DMS153 treated with DMSO at 0.1 percent for 48 hours (cell line): Measurements from ENCODE around the gene MAP6.
"Not testable (repeated sequence)": the region's sequence is repeated elsewhere in the genome, so short reads cannot be mapped to it uniquely, and the experiment has no call there.

Source experiments
- DNase-seq: peaks from one replicate; lab custom pipeline; 2025; ENCODE audit not compliant: unreplicated experiment; lab: John Stamatoyannopoulos, UW

The MAP6 gene

GRCh38 chr11:75668451-75669297 lies at the start of gene MAP6:
Gene MAP6 (minus strand): TSS chr11:75669038. CDS start chr11:75668369, 669 bp downstream.
- peak; percentile 48 for DNase-seq

- DNase-seq: no peak
Observed at GRCh38 chr11:75717608-75718418, 49.0 kb upstream of the MAP6 start, which contains the start of gene MOGAT2. Gene MOGAT2 (plus strand): TSS chr11:75717838. CDS start chr11:75717889, 51 bp downstream.

GRCh38 chr11:75716659-75717058 lies 47.8 kb upstream of the MAP6 start:
- no peak for DNase-seq

- DNase-seq: no peak
Observed at GRCh38 chr11:75715688-75716087, 46.9 kb upstream of the MAP6 start.

GRCh38 chr11:75714211-75714610 lies 45.4 kb upstream of the MAP6 start:
- DNase-seq: peak; percentile 35

GRCh38 chr11:75706260-75706729 lies 37.5 kb upstream of the MAP6 start:
- peak; percentile 90 for DNase-seq

- DNase-seq: no peak
Observed at GRCh38 chr11:75705541-75705940, 36.7 kb upstream of the MAP6 start.

GRCh38 chr11:75703695-75704237 lies 34.9 kb upstream of the MAP6 start:
- no peak for DNase-seq

- no peak for DNase-seq
Observed at GRCh38 chr11:75700940-75701339, 32.1 kb upstream of the MAP6 start.

- DNase-seq: no peak
Observed at GRCh38 chr11:75697906-75698581, 29.2 kb upstream of the MAP6 start.

GRCh38 chr11:75691804-75692203 lies 23.0 kb upstream of the MAP6 start:
- no peak for DNase-seq

- no peak for DNase-seq
Observed at GRCh38 chr11:75689863-75690609, 21.2 kb upstream of the MAP6 start.

GRCh38 chr11:75683856-75684255 lies 15.0 kb upstream of the MAP6 start:
- not testable (repeated sequence) for DNase-seq

- DNase-seq: no peak
Observed at GRCh38 chr11:75679566-75679965, 10.7 kb upstream of the MAP6 start.

GRCh38 chr11:75678620-75679259 lies 9.9 kb upstream of the MAP6 start:
- no peak for DNase-seq

- DNase-seq: no peak
Observed at GRCh38 chr11:75677909-75678308, 9.1 kb upstream of the MAP6 start.

GRCh38 chr11:75677275-75677674 lies 8.4 kb upstream of the MAP6 start:
- DNase-seq: no peak

GRCh38 chr11:75673977-75674582 lies 5.2 kb upstream of the MAP6 start:
- no peak for DNase-seq

- no peak for DNase-seq
Observed at GRCh38 chr11:75667831-75668450, 897 bp downstream of the MAP6 start.
